ENCODE measurements around the gene PLEKHG1. TPM values are rescaled to one million over a fixed set of nuclear protein-coding genes. Genes with fewer than 3 reads are reported as not detected.

The PLEKHG1 gene
- total and polyA plus RNA-seq, 2 of the 13 experiments (the other 11 are each of a cell fraction or from before 2014, with no cell fraction given): 0.03 to 0.04 TPM

GRCh38 chr6:150610584-150610983 lies 10.9 kb downstream of the PLEKHG1 start:
- Histone ChIP-seq H3K9ac (ENCODE audit: insufficient read depth, low read depth, low read length) (no peak overlapping the region), H3K9me3 (ENCODE audit: low read length) (no peaks in the 10 kb centered on the region), H4K20me1 (ENCODE audit: insufficient read depth, low read length) (no peaks in the 10 kb centered on the region), H3K4me3 (replicated peaks in 1 of 3; ENCODE audit: insufficient read depth in 1 of 3, low read depth in 2 of 3, low read length in 3 of 3) (no peak overlapping the region), H3K27me3 (ENCODE audit: control insufficient read depth in 1 of 2, insufficient read depth in 2 of 2, low read length in 2 of 2) (no peaks in the 10 kb centered on the region; a peak in 2 of 5 replicates), H2AFZ (ENCODE audit: low read length) (no peak overlapping the region), H3K79me2 (ENCODE audit: insufficient read depth, low read length) (no peaks in the 10 kb centered on the region), H3K36me3 (replicated peaks in 1 of 2; ENCODE audit: control insufficient read depth in 1 of 2, insufficient read depth in 2 of 2, low read length in 2 of 2) (no peaks in the 10 kb centered on the region), H3K27ac (ENCODE audit: extremely low read length, insufficient read depth, low read length) (no peak overlapping the region), H3K4me1 (ENCODE audit: insufficient read depth, low read length) (no peaks in the 10 kb centered on the region), H3K4me2 (ENCODE audit: low read depth, low read length) (no peak overlapping the region)
- FAIRE-seq (no peak), ATAC-seq (no peak), DNase-seq (ENCODE audit: low spot score) (no peak)
- BruUV-seq (replicated peaks): no TSS peak
- in situ Hi-C loops (cut with HindIII; ENCODE audit: extremely low pct_ligation_motif_present, low pct_unique_long_range_greater_than_20kb) (no loop called here), intact Hi-C loops (cut with micrococcal nuclease; ENCODE audit: unreplicated experiment) (no loop called here)
- ChIA-PET POLR2A (no interaction called here), CTCF (ENCODE audit: low intra/inter-chr PET ratio, low total read pairs) (no interaction called here)
- no peak for TF ChIP-seq TBX2 (CRISPR knock-in tag; IDR thresholded peaks at IDR 0.05; ENCODE audit: borderline replicate concordance)

DNA sequence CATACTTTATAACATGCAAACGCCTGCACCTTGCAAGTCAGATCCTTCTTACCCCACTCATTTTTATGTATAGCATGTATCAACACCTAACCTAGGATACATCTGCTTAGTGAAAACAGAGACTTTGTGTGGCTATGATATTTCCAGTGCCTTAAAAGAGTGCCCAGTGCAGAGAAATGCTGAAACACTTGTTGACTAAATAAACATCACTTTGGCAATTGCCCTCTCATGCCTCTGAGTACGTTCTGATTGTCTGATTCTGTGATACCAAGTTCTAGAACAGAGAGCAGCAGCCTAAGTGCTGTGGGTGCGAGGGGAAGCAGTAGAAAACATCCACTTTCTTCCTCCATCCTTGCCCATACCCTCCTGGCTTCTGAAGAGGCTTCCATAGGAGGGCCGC lies 13.6 kb downstream of the PLEKHG1 start:
- ATAC-seq (no peak), FAIRE-seq (no peak), DNase-seq (ENCODE audit: low spot score) (no peak)
- Histone ChIP-seq H3K27ac (ENCODE audit: extremely low read length, insufficient read depth, low read length) (no peak overlapping the region), H4K20me1 (ENCODE audit: insufficient read depth, low read length) (no peaks in the 10 kb centered on the region), H3K79me2 (ENCODE audit: insufficient read depth, low read length) (no peaks in the 10 kb centered on the region), H3K27me3 (ENCODE audit: control insufficient read depth in 1 of 2, insufficient read depth in 2 of 2, low read length in 2 of 2) (no peaks in the 10 kb centered on the region; a peak in 2 of 5 replicates), H3K36me3 (replicated peaks in 1 of 2; ENCODE audit: control insufficient read depth in 1 of 2, insufficient read depth in 2 of 2, low read length in 2 of 2) (no peaks in the 10 kb centered on the region), H3K9ac (ENCODE audit: insufficient read depth, low read depth, low read length) (no peak overlapping the region), H3K4me3 (replicated peaks in 1 of 3; ENCODE audit: insufficient read depth in 1 of 3, low read depth in 2 of 3, low read length in 3 of 3) (no peak overlapping the region), H3K4me2 (ENCODE audit: low read depth, low read length) (no peak overlapping the region), H3K9me3 (ENCODE audit: low read length) (no peaks in the 10 kb centered on the region), H2AFZ (ENCODE audit: low read length) (no peak overlapping the region), H3K4me1 (ENCODE audit: insufficient read depth, low read length) (no peaks in the 10 kb centered on the region)
- 10% methylated on average over 4 of the region's 4 CpGs for WGBS (ENCODE audit: low lambda C conversion rate)
- in situ Hi-C loops (cut with HindIII; ENCODE audit: extremely low pct_ligation_motif_present, low pct_unique_long_range_greater_than_20kb) (no loop called here), intact Hi-C loops (cut with micrococcal nuclease; ENCODE audit: unreplicated experiment) (no loop called here)
- CTCF ChIA-PET (ENCODE audit: low intra/inter-chr PET ratio, low total read pairs): no interaction called here
- POLR2A ChIA-PET: no interaction called here
- BruUV-seq (replicated peaks): no TSS peak
- no peak for TF ChIP-seq POLR2G (IDR thresholded peaks at IDR 0.05; ENCODE audit: low read depth, low read length)
- no peak for TF ChIP-seq ZNF281 (CRISPR knock-in tag; IDR thresholded peaks at IDR 0.05; ENCODE audit: borderline replicate concordance)
- TF ChIP-seq ZNF614 (CRISPR knock-in tag; IDR thresholded peaks at IDR 0.05; ENCODE audit: borderline replicate concordance): no peak
- TF ChIP-seq PAF1 (CRISPR knock-in tag; IDR thresholded peaks at IDR 0.05): no peak
- no peak for TF ChIP-seq RFX3 (CRISPR knock-in tag; IDR thresholded peaks at IDR 0.05)
- no peak for TF ChIP-seq KLF12 (CRISPR knock-in tag; IDR thresholded peaks at IDR 0.05; ENCODE audit: borderline replicate concordance)
- TF ChIP-seq ZBTB2 (CRISPR knock-in tag; IDR thresholded peaks at IDR 0.05; ENCODE audit: low read depth): no peak
- no peak for TF ChIP-seq FOSL1 (CRISPR knock-in tag; IDR thresholded peaks at IDR 0.05; ENCODE audit: borderline replicate concordance)
- no peak for TF ChIP-seq CENPBD1 (CRISPR knock-in tag; IDR thresholded peaks at IDR 0.05; ENCODE audit: borderline replicate concordance, low read depth)
- no peak for TF ChIP-seq CREB1 (IDR thresholded peaks at IDR 0.05)
- no peak for TF ChIP-seq CREB1 (CRISPR knock-in tag; IDR thresholded peaks at IDR 0.05)
- TF ChIP-seq ZNF781 (CRISPR knock-in tag; IDR thresholded peaks at IDR 0.05; ENCODE audit: borderline replicate concordance, not compliant biosample characterization): no peak
- no peak for TF ChIP-seq AKAP8 (CRISPR knock-in tag; IDR thresholded peaks at IDR 0.05)
- no peak for TF ChIP-seq TSC22D2 (CRISPR knock-in tag; IDR thresholded peaks at IDR 0.05; ENCODE audit: borderline replicate concordance)
- no peak for TF ChIP-seq ZNF761 (CRISPR knock-in tag; conservative IDR thresholded peaks at IDR 0.05)

Measured in HepG2 (cell line).